DOHH2 (cell line): ENCODE results near the gene SLC6A1.

ENCODE experiments used
- H3F3A ChIP-seq: fragments of 200-600 bp; sonication (generic), shearing (Covaris generic); 2 replicates; pipeline ENCODE4 v1.6.0; 2016; ENCODE audit warnings: antibody characterized with exemption, mild to moderate bottlenecking; ENCODE audit not compliant: control insufficient read depth, insufficient read depth
- H3K27ac ChIP-seq: fragments of 200-600 bp; sonication (generic); 2 replicates; pipeline ENCODE4 v1.5.1; 2014; ENCODE audit warnings: low read depth, mild to moderate bottlenecking, low read length, moderate library complexity
- H3K27me3 ChIP-seq: fragments of 200-600 bp; sonication (generic); 2 replicates; pipeline ENCODE4 v1.6.1; 2014; ENCODE audit warnings: mild to moderate bottlenecking, low read length, mixed read lengths; ENCODE audit not compliant: control insufficient read depth
- H3K36me3 ChIP-seq: fragments of 200-600 bp; sonication (generic); 2 replicates; pipeline ENCODE4 v1.6.1; 2014; ENCODE audit warnings: mild to moderate bottlenecking, low read length, moderate library complexity, mixed read lengths; ENCODE audit not compliant: control insufficient read depth
- H3K4me1 ChIP-seq: fragments of 200-600 bp; sonication (generic); 2 replicates; pipeline ENCODE4 v1.6.1; 2014; ENCODE audit warnings: mild to moderate bottlenecking, low read length, mixed read lengths; ENCODE audit not compliant: control insufficient read depth
- H3K4me2 ChIP-seq: fragments of 200-600 bp; sonication (generic); 2 replicates; pipeline ENCODE4 v1.6.0; 2014; ENCODE audit warnings: mild to moderate bottlenecking, low read length, moderate library complexity
- H3K4me3 ChIP-seq: fragments of 200-600 bp; sonication (generic); 2 replicates; pipeline ENCODE4 v1.5.1; 2014; ENCODE audit warnings: mild to moderate bottlenecking, low read length, mixed read lengths
- H3K79me2 ChIP-seq: fragments of 200-600 bp; sonication (generic); 2 replicates; pipeline ENCODE4 v1.6.1; 2014; ENCODE audit warnings: mild to moderate bottlenecking, low read length, mixed read lengths; ENCODE audit not compliant: control insufficient read depth
- H3K9me2 ChIP-seq: fragments of 200-600 bp; sonication (generic); replicated peaks from 2 replicates; pipeline ENCODE4 v1.6.1; 2014; ENCODE audit warnings: mild to moderate bottlenecking, low read length, mixed read lengths; ENCODE audit not compliant: control insufficient read depth
- H3K9me3 ChIP-seq: fragments of 200-600 bp; sonication (generic); 2 replicates; pipeline ENCODE4 v1.6.1; 2014; ENCODE audit warnings: antibody characterized with exemption, low read length, mixed read lengths; ENCODE audit not compliant: control insufficient read depth, insufficient read depth
- H4K20me1 ChIP-seq: fragments of 200-600 bp; sonication (generic); 2 replicates; pipeline ENCODE4 v1.6.0; 2014; ENCODE audit warnings: low read depth, mild to moderate bottlenecking, antibody characterized with exemption, low read length, moderate library complexity; ENCODE audit not compliant: control insufficient read depth, insufficient read depth
- EZH2phosphoT487 ChIP-seq: fragments of 200-600 bp; sonication (generic); IDR thresholded peaks from 2 replicates; pipeline ENCODE4 v1.6.1; 2017; ENCODE audit warnings: borderline replicate concordance, mild to moderate bottlenecking, antibody characterized with exemption, low read length, moderate library complexity, mixed read lengths
- TF ChIP-seq, protein P1 (sequence below): fragments of 200-600 bp; sonication (generic); IDR thresholded peaks from one replicate; pipeline ENCODE4 v1.5.1; 2014; ENCODE audit warnings: antibody characterized with exemption, mild to moderate bottlenecking, low read depth, low read length; ENCODE audit not compliant: poor library complexity, severe bottlenecking

SLC6A1 gene

DNA sequence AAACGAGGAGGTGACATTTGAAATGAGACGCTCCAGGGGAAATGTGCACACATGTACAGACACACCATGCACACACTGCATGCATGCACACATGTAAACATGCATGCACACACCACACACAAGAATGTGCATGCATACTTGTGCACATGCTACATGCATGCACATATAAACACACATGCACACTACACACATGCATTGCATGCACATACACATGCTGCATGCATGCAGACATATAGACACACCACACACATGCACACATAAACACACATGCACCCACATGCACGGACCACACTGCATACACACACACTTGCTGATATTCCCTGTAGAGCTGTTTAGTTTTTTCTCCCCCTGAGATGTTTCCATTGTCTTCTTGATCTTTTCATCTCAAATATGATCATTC lies 37.8 kb upstream of the SLC6A1 start:
- TF ChIP-seq, protein P1, sequence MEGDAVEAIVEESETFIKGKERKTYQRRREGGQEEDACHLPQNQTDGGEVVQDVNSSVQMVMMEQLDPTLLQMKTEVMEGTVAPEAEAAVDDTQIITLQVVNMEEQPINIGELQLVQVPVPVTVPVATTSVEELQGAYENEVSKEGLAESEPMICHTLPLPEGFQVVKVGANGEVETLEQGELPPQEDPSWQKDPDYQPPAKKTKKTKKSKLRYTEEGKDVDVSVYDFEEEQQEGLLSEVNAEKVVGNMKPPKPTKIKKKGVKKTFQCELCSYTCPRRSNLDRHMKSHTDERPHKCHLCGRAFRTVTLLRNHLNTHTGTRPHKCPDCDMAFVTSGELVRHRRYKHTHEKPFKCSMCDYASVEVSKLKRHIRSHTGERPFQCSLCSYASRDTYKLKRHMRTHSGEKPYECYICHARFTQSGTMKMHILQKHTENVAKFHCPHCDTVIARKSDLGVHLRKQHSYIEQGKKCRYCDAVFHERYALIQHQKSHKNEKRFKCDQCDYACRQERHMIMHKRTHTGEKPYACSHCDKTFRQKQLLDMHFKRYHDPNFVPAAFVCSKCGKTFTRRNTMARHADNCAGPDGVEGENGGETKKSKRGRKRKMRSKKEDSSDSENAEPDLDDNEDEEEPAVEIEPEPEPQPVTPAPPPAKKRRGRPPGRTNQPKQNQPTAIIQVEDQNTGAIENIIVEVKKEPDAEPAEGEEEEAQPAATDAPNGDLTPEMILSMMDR, result no peak
- no peak for TF ChIP-seq EZH2phosphoT487
- Histone ChIP-seq H3K27ac (no peak overlapping the region), H3K36me3 (no peaks in the 10 kb centered on the region), H3K4me2 (no peak overlapping the region), H3K4me1 (no peaks in the 10 kb centered on the region), H3K4me3 (no peak overlapping the region), H3F3A (no peaks in the 10 kb centered on the region), H3K79me2 (no peaks in the 10 kb centered on the region), H3K27me3 (no peaks in the 10 kb centered on the region), H4K20me1 (no peaks in the 10 kb centered on the region), H3K9me2 (no peaks in the 10 kb centered on the region), H3K9me3 (no peaks in the 10 kb centered on the region)

DNA sequence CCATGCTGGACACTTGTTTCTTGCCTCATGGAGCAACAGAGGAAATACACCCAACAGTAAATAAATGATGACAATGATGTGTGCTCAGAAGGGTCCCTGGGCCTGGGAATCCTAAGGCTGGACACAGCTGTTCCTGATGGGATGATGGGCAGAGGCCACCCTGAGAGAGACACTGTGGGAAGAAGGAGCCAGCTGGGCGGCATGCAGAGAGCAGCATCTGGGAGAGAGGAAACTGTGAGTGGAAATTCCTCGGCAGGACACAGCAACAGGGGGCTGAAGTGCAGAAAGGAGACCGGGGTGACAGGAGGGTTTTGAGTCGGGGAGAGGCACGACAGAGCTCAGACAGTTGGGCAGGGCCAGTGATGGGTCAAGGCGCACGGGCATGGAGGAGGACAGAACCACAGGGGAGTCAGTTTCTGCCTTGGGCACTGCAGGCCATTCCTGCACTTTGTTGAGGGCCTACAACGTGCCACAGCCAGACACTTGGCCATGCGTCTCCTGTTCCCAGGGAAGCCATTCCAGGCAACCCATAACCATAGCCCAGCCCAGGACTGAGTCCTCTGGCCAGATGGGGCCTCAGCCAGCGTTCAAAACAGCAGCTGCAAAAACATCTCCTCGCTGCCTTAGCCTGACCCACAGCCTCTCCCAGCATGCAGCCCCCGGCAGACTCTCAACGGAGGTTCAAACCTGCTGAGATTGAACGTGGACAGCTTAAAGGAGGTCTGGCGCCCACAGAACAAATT lies 36.7 kb upstream of the SLC6A1 start:
- H3F3A ChIP-seq, result no peaks in the 10 kb centered on the region
- no peaks in the 10 kb centered on the region for H4K20me1 ChIP-seq
- no peaks in the 10 kb centered on the region for H3K9me3 ChIP-seq
- TF ChIP-seq, protein P1, result no peak
- TF ChIP-seq EZH2phosphoT487, result no peak
- no peak overlapping the region for H3K4me3 ChIP-seq
- H3K36me3 ChIP-seq, result no peaks in the 10 kb centered on the region
- no peaks in the 10 kb centered on the region for H3K4me1 ChIP-seq
- no peaks in the 10 kb centered on the region for H3K27me3 ChIP-seq
- no peak overlapping the region for H3K4me2 ChIP-seq
- H3K27ac ChIP-seq, result no peak overlapping the region
- H3K79me2 ChIP-seq, result no peaks in the 10 kb centered on the region
- no peaks in the 10 kb centered on the region for H3K9me2 ChIP-seq

DNA sequence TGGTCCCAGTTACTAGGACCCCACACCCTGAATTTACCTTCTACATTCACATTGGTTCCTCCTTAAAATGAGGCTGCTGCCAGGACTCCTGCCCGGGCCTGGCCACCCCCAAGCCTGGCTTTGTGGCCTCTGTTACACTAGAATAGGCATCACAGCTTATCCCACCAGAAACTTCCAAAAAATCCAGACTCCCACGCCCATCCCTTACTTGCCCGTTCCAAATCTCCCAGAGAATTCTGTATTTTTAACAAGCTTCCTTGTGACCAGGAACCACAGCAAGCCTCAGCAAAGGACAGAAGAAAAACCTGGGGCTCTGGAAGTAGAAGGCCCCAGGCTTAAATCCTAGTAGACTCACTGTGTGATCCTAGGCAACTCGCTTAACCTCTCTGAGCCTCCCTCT lies 36.0 kb upstream of the SLC6A1 start:
- Histone ChIP-seq H3K4me2 (no peak overlapping the region), H3K4me3 (no peak overlapping the region), H3K9me3 (no peaks in the 10 kb centered on the region), H4K20me1 (no peaks in the 10 kb centered on the region), H3F3A (no peaks in the 10 kb centered on the region), H3K36me3 (no peaks in the 10 kb centered on the region), H3K9me2 (no peaks in the 10 kb centered on the region), H3K27ac (no peak overlapping the region), H3K79me2 (no peaks in the 10 kb centered on the region), H3K27me3 (no peaks in the 10 kb centered on the region), H3K4me1 (no peaks in the 10 kb centered on the region)
- TF ChIP-seq EZH2phosphoT487, result no peak
- TF ChIP-seq, protein P1, result no peak
